Myocyte (in vitro differentiated cells): ENCODE measurements around the gene PPIP5K1. TPM values are rescaled to one million over a fixed set of nuclear protein-coding genes. Genes with fewer than 3 reads are reported as not detected.
A peak's percentile ranks its signal among the peaks of the same experiment; 100 is the strongest.
"Not testable (repeated sequence)": the region's sequence is repeated elsewhere in the genome, so short reads cannot be mapped to it uniquely, and the experiment has no call there.

Experiments used
- DNase-seq: peaks from one replicate; pipeline ENCODE4 v3.0.0-alpha.2; 2012; ENCODE audit warnings: low read depth
- polyA plus RNA-seq: library from polyadenylated mRNA; unstranded; fragments of >200 nt; gene quantifications from one replicate; pipeline ENCODE4 v1.2.1, GENCODE V29; 2012; ENCODE audit warnings: missing spikeins
- total RNA-seq: library from RNA; depleted of rRNA; stranded (reverse); fragments of >200 nt; gene quantifications from 2 replicates; pipeline ENCODE4 v1.2.3, GENCODE V29; 2014

The PPIP5K1 gene
- 9.9 and 10.5 TPM in 2 replicates for total RNA-seq
- 24.4 TPM for polyA plus RNA-seq

DNA sequence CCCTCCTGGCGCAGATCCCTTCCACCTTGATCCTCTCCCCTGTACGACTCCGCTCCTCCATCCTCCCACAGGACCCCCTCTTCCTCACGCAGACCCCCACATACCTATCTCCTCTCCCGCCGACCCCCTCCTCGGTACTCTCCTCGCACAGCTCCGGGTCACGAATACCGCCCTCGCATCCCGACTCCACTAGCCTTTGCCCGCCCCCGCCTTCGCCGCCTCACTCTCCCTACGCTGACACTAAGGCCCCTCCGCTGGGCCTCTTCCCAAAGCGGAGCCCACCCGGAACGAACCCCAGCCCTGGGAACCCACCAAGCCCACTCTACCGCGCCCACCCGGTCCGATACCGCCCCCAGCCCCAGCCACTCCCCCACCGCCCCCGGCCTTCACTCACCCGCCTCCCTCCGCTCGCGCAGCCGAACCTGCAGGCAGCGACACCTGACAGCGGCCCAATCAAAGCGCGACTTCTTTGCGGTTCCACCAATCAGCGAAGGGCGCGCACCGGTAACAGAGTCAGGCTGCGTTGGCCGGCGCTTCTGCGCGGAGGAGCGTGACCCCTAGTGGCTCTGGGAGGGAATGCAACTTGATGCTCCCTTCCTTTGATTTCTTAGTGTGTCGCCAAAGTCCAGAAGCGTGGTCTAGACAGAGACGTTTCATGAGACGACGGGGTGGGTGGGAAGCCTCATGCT lies at the start of gene PPIP5K1:
PPIP5K1 (minus strand) TSS at position 431 of the 689 bp plus-strand sequence. CDS start 5,704 bp downstream, outside the sequence.
- not testable (repeated sequence) for DNase-seq

DNA sequence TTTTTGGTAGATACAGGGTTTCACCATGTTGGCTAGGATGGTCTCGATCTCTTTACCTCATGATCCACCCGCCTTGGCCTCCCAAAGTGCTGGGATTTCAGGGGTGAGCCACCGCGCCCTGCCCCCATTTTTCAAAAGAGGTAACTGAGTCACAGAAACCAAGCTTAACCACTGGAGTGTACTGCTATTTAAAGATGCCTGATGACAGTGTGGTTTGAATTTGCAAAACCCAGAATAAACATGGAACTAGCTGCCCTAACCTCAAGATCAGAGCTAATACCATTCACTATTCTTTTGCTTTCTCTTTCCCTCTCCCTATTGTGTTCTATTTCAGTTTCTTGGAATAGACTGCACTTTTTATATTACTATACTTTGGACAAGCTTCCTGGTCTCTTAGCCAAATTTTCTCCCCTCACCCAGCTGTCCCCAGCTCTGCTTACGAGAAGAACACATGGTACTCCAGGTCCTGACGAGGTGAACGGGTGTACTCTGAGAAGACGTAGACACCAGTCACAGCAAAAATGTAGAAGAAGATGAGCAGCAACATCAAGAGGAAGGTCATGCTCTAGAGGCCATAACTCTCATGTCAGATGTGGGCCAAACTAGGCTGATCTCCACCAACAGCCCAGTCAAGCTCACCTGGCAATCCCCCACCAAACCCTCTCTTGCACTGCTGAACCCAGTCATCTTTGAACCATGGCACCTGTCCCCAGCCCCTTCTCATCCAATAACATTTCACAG lies 48.6 kb upstream of the PPIP5K1 start:
- DNase-seq = peak; percentile 44

DNA sequence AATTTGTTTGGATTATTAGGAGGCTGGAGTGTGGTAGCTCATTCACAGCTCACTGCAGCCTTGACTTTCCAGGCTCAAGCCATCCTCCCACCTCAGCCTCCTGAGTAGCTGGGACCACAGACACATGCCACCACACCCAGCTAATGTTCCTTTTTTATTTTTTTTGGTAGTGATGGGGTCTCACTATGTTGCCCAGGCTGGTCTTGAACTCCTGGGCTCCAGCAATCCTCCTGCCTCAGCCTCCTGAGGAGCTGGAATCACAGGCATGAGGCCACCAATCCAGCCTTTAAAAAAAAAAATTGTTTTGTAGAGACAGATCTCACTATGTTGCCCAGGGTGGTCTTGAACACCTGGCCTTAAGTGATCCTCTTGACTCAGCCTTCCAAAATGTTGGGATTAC lies 36.9 kb upstream of the PPIP5K1 start:
- DNase-seq = not testable (repeated sequence)

DNA sequence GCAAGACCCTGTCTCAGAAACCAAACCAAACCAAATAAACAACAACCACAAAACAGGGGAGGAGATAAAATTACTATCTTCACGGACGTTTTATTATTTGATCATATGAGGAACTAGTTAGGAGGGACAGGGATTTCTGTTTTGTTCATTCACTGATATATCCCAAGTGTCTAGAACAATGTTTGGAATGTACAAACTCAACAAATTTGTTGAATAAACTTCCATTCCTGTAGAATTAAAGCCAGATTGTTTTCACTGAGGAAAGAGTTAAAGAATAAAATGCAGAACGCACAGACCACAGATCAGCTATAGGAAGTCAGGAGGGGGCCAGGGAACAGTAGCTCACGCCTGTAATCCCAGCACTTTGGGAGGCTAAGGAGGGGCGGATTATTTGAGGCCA lies 35.1 kb upstream of the PPIP5K1 start:
- DNase-seq = no peak

DNA sequence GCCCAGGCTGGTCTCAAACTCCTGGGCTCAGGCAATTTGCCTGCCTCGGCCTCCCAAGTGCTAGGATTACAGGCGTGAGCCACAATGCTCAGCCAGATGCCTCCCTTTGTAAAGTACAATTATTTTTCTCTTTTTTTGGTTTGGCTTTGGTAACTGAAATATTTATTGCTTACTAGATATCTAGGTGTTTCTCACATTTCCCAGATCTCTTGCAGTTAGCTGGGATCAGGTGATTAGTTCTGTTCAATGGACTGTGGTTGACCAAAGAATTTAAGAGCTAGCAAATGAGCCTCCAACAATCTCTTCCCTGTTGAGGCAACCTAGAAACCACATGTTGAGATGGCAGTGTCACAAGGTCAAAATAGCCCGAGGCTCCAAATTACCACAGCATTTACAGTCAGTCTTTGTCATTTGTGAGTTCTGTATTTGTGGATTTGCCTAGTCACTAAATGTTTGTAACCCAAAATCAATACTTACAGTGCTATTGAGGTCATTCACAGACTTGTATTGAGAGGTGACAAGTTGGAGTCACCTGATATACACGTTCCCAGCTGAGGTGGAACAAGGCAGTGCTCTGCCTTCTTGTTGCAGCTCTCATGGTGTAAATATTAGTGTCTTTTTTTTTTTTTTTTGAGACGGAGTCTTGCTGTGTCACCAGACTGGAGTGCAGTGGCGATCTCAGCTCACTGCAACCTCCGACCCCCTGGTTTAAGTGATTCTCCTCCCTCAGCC lies 32.2 kb upstream of the PPIP5K1 start:
- peak; percentile 42 for DNase-seq

DNA sequence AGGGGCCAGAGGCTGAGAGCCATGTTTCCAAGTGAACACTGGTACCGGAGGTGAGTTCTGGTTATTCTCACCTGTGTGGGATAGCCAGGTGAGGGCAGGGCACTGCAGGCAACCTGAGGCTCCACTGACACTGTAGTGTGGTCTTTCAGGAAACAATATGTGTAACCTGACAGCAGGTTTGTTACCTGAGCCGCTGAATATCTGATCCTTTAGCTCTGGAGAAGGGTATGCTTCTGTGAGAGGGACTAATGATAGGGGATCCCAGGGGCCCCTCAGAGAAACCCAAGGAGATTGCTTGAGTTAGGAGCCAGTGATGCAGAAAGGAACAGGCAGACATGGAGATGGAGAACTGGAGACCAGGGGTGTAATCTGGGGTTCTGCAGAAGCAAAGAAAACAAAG lies 28.7 kb upstream of the PPIP5K1 start, which contains the start of gene STRC:
STRC (minus strand) TSS at position 101 of the 400 bp plus-strand sequence; CDS start at position 23, 78 bp downstream.
- DNase-seq = not testable (repeated sequence)

DNA sequence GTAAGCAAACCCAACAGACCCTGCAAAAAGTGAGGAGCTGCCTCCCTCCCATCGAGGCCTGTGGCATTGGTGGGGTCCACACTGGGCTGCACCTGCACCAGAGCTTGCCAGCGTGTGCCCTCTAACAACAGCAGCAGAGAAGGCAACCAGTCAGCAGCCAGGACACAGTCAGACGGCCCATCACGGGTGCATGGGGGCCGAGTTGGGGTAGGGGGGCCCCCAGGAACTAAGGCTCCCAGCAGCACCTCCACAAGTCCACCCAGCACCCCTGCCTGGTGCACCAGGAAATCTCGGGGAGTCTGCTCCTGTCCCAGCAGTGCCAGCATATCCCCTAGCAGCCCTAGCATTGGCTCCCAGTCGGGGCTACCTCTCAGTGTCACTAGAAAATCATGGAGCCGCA lies 27.7 kb upstream of the PPIP5K1 start:
- DNase-seq = not testable (repeated sequence)

DNA sequence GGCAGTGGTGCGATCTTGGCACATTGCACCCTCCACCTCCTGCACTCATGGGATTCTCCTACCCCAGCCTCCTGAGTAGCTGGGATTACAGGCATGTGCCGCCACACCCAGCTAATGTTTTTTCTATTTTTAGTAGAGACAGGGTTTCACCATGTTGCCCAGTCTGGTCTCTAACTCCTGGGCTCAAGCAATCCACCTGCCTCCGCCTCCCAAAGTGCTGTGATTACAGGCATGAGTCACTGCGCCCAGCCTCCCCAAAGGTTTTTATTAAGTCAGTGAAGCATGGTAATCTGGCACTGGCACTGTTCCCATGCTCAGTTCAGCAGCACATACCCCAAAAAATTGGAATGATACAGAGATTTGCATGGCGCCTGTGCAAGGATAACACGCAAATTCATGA lies 12.2 kb upstream of the PPIP5K1 start:
- peak; percentile 62 for DNase-seq

DNA sequence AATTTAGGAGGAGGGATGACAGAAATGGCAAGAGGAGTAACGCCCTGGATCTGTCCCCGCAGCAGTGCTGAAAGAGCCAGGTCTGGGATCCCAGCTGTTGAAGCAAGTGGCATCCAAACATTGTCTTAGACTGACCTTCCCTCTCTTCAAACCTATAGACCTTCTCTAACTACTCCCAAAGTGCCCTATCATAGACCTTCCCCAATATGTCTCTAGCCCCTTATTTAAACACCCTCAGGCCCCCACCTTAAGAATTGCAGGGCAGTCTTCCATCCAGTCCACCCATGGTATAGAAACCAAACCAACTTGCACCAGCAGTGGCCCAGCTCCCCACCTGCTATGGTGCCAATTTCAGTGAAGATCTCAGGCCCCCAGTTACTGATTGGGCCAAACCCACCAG lies 10.2 kb upstream of the PPIP5K1 start:
- DNase-seq = not testable (repeated sequence)

DNA sequence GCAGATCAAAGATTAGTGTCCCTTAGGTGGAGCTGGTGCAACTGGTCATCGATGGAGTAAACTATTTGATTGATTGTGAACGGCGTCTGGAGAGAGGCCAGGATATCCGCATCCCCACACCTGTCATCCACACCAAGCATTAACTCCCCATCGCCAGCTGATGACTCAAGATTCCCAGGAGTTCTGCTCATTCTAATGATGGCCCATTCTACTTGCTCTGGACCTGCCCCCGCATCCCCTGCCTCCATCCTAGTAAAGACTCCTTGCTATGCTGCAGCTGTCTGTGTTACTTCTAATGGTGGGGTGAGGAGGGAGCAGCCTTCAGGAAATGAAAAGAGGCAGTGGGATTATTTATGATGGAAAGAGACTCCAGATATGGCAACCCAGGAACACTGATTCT lies 9.1 kb upstream of the PPIP5K1 start:
- DNase-seq = not testable (repeated sequence)

DNA sequence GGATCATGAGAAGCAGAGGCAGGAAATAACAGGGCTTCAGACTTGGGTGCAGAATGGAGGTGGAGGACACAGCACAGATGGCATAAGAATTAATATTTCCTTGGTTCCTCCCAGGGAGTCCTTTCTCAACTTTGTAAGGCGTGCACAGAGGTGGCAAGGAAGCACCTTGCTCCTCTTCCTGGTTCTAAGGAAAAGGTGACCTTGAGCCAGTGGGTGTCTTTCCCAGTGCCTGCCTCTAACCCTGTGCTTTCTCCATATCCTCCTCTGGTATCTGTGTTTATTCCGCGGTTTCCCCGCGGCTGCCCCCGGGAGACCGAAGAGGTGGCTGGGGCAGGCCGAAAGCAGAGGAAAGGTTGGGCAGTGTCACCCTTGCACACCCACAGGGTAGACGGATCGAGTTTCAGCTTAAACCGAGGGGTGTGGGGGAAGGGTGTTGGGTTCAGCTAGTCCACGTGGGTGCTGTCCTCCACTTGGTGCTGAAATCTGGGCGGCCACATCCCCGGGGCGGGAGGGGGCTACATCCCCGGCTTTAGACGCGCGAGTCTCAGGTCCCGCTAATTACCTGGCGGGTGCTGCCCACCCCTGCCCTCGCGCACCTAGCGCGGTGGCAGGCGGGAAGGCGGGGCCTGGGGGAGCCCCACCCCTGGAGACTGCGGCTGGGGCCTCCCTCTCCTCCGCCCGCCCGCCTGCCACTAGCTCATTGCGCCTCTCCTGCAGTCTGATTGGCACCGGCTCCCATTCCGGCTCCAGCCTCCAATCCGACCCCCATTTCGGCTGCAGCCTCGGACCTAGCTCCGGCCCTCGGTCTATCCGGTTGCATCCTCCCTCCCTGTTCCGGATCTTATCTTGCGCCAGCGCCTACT lies 3.6 kb upstream of the PPIP5K1 start, which contains the start of gene CKMT1B:
CKMT1B (plus strand) TSS at position 700 of the 863 bp plus-strand sequence. CDS start 192 bp downstream, outside the sequence.
- not testable (repeated sequence) for DNase-seq

DNA sequence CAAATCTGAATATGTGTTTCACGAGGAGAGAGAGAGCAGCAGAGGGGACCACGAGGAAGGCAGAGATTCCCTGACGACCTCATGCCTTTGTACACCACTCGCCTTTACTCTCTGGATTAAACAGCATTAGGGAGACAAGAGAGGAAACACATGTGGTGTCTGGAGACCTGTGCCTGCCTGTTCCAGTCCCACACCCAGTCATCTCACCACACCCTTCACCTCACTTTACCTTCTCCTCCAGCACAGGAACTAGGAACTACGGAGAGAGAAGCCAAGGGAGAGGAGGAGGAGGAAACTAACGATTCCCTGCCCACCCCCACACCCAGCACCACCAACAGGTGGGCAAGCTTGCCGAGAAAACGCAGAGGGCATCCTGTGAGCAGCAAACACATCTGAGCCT lies 2.8 kb upstream of the PPIP5K1 start:
- DNase-seq = not testable (repeated sequence)

DNA sequence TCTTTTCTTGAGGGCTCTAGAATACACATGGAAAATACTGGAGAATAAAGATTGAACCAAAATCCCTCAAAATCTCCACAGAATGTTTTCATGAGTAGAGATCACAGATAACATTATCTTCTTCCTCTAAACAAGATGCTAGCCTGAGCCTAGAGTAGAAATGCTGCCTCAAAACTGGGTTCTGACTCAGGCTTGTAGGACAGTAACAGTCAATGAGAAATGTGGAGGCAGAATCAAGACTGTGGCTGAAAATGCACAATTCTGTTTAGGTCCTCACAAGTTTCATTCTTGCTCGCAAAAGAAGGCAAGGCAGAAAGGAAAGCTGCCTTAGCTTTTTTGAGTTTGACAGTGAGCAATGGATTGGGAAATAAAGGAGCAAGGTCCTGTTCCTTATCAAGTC lies 15.4 kb downstream of the PPIP5K1 start:
- not testable (repeated sequence) for DNase-seq

DNA sequence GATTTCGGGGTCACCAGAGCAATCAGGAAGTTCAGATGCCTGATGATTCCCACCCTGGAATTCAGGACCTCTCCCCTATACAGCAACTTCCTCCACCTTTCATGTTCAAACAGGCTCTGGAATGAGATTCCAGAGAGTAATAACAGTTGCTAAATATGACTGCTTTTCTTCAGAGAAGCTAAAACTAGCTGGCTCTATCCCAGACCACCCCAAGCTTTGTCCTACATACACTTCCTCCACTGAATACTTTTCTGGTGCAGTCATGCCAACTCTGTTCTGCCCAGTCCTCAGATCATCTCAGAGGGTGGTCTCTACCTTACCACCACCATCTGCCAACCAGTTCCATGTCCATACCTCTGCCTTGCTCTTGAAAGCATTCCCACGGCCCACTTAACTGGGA lies 23.4 kb downstream of the PPIP5K1 start:
- not testable (repeated sequence) for DNase-seq

DNA sequence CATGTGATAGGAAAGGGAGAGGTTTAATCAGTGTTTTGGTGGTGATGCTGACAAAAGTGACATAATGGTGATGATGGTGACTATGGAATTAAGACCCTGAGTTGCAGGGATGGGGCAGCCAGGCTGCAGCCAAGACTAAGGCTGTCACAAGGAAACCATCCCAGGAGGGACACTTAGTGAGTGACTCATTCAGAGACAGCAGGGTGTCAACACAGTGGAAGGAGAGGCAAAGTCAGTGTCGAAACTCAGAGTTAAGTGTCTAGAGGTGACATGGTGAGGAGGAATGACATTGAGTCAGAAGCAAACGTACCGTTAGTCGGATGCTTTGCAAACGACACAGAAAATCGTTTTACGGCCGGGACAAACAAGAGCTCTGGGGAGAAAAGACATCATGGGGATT lies 26.2 kb downstream of the PPIP5K1 start:
- not testable (repeated sequence) for DNase-seq

DNA sequence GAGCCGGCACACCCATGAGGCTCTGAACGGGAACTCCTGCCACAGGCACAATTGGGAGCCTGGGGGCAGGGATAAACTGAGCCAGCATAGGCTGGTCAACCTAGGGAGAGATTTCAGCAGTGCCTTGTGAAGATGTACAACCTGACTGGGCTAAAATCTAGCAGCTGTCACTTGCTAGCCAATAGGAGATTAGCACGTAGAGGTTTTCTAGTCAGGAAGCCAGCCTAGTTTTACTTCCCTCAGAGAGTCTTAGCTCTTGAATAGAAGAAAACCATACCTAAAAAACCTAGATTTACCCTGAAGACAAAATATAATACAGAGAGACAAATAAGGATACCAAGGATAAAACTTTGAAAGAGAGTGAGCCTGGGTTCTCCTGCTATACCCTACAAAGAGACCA lies 27.3 kb downstream of the PPIP5K1 start:
- not testable (repeated sequence) for DNase-seq

DNA sequence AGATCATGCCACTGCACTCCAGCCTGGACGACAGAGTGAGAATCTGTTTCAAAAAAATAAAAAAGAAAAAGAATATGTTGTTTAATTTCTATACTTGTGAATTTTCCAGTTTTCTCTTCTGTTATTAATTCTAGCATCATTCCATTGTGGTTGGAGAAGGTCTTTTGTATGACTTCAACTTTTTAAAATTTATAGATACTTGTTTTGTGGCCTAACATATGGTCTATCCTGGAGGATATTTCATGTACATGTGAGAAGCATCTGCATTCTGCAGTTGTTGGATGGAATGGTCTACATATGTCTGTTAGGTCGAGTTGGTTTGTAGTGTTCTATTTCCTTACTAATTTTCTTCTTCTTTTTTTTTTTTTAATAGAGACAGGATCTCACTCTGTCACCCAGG lies 37.0 kb downstream of the PPIP5K1 start:
- DNase-seq = no peak

DNA sequence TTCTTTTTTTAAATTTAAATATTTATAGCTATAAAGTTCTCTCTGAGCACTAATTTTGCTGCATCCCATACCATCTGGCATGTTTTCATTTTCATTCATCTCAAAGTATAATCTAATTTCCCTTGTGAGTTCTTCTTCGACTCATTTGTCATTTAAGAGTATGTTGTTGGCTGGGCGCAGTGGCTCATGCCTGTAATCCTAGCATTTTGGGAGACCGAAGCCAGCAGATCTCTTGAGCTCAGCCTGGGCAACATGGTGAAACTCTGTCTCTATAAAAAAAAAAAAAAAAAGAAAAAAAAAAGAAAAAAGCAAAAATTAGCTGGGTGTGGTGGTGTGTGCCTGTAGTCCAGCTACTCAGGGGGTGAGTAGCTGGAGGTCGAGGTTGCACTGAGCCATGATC lies 37.8 kb downstream of the PPIP5K1 start:
- no peak for DNase-seq

DNA sequence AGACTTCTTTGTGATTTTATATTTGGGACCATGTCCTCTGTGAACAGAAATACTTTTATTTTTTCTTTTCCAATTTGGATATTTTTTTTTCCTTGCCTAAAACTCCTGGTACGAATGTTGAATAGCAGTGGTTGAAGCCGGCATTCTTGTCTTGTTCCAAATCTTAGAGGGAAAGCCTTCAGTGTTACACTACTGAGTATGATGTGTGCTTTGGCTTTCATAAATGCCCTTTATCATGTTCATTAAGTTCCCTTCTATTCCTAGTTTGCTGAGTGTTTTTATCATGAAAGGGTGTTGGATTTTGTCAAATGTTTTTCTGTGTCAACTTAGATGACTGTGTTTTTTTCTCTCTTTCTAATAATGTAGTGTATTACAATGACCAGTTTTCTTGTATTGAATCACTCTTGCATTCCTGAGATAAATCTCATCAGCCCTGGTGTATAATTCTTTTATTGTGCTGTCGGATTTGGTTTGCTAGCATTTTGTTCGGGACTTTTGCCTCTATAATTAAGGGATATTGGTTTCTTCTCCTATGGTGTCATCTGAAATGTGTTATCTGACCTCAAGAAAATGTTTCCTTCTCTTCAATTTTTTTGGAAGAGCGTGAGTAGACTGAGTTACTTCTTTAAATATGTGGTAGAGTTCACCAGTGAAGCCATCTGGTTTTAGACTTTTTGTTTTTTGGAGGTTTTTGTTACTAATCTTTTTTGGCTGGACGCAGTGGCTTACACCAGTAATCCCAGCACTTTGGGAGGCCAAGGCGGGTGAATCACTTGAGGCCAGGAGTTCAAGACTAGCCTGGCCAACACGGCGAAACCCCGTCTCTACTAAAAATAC lies 39.3 kb downstream of the PPIP5K1 start:
- DNase-seq = peak; percentile 17

DNA sequence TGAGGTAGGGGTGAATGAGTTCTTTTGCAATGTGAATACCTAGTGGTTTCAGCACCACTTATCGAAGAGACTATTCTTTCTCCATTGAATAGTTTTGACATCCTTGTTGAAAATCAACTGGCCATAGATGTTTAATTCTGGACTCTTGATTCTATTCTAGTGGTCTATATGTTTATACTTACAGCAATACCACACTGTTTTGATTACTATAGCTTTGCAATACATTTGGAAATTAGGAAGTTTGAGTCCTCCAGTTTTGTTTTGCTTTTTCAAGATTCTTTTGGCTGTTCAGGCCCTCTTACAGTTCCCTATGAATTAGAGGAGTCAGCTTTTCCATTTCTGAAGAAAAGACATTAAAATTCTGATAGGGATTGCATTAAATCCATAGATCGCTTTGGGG lies 42.5 kb downstream of the PPIP5K1 start:
- DNase-seq = no peak
